Superior temporal gyrus (tissue), 1 donor: ENCODE measurements around the gene PHF14.
"Not testable (repeated sequence)": the region's sequence is repeated elsewhere in the genome, so short reads cannot be mapped to it uniquely, and the experiment has no call there.

Source experiments
- DNase-seq: peaks from one replicate; pipeline ENCODE4 v3.0.0-alpha.2; 2016; ENCODE audit errors: extremely low spot score

Gene PHF14, protein sequence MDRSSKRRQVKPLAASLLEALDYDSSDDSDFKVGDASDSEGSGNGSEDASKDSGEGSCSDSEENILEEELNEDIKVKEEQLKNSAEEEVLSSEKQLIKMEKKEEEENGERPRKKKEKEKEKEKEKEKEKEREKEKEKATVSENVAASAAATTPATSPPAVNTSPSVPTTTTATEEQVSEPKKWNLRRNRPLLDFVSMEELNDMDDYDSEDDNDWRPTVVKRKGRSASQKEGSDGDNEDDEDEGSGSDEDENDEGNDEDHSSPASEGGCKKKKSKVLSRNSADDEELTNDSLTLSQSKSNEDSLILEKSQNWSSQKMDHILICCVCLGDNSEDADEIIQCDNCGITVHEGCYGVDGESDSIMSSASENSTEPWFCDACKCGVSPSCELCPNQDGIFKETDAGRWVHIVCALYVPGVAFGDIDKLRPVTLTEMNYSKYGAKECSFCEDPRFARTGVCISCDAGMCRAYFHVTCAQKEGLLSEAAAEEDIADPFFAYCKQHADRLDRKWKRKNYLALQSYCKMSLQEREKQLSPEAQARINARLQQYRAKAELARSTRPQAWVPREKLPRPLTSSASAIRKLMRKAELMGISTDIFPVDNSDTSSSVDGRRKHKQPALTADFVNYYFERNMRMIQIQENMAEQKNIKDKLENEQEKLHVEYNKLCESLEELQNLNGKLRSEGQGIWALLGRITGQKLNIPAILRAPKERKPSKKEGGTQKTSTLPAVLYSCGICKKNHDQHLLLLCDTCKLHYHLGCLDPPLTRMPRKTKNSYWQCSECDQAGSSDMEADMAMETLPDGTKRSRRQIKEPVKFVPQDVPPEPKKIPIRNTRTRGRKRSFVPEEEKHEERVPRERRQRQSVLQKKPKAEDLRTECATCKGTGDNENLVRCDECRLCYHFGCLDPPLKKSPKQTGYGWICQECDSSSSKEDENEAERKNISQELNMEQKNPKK

DNA sequence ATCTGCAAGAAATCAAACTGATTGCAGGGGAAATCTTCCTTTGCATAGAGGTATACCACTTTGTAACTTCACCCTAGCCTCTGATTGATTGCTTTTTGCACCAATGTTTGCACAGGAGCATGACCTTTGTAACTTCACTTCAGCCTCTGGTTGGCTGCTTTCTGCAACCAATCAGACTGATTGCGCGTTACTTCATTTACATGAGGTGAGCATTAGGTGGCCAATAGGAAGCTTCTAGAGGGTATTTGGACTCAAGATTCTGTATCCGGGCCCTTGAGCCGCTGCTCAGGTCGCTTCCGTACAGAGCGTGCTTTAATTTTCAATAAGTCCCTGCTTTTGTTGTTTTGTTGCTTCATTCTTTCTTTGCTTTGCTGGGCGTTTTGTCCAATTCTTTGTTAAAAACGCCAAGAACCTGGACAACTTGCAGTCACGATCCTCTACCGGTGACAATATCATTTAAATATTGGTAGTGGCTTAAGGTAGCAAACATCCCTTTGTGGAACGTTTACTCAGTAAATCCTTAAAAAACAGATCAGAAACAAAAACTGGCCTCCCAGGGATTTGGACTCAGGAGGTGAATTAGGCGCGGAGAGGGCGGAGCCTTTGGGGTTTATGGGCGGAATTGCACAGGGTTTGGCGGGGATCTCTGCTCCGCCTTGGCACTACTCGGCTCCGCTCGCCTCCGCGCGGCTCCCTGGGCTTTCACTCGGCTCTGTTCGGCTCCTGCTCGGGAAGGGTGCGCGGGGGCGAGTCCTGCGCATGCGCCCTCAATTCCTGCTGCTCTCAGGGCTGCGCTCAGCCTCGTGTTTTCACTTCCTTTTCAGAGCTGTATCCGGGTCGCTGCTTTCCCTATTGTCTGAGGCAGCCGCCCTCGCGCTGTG is at the start of gene PHF14:
PHF14 (plus strand) TSS at position 812 of the 881 bp plus-strand sequence. CDS start 452 bp downstream, outside the sequence.
- DNase-seq, result peak; percentile 98

DNA sequence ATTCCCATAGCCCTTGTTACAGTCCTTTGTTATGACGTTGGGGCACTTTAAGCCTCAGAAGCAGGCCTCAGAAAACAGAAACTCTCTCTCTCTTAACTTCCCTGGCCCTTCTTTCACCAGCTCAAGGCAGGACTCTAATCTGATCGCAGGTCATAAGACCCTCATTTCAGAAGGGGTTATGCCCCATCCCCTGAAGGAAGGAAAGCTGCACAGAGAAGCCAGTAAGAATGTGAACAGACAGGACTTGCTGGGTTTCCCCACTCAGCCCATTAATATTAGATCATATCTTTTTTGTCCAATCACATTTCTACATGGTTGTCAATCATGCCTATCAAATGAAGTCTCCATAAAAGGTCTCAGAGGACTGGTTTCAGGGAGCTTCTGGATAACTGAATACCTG is 49.3 kb upstream of the PHF14 start:
- DNase-seq, result no peak

DNA sequence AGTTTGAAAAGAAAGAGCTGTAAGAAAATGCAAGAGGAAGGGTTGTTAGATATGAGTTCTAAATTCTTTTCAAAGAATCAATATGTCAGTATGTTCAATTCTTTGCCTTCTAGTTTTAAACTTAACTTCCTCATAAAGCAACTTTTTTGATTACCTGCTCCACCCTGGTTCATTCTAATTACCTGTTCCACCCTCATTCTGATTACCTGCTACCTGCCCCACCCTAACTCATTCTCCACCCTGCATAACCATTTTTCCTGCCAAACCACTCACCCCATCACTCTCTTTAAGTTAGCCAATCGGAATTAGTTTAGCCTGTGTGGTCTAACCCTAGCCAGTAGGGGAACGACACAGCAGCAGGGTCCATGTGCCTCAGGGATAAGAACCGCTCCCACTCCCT is 45.5 kb upstream of the PHF14 start:
- DNase-seq, result not testable (repeated sequence)

DNA sequence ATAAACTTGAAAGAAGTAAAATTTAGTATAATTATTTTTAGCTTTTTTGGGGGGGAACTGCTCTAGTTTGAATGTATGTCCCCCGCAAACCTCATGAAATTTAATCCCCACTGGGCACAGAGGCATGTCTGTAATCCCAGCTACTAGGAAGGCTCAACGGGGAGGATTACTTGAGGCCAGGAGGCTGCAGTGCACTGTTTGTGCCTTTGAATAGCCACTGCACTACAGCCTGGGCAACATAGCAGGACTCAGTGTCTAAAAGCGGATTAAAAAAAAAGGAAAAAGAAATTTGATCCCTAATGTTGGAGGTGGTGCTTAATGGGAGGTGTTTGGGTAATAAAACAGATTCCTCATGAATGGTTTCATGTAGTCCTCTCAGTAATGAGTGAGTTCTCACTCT is 43.1 kb upstream of the PHF14 start:
- DNase-seq, result no peak

DNA sequence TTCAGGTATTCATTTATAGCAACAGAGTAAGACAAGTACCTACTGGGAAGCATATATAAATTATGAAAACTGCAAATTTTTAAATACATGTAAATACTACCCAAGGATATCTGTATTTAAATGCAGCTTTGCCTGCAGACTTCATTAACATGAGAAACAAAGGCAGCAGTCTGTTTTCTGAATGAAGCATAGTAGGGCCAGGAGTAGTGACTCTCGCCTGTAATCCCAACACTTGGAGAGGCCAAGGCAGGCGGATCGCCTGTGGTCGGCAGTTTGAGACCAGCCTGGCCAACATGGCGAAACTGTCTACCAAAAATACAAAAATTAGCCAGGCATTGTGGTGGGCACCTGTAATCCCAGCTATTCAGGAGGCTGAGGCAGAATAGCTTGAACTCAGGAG is 42.5 kb upstream of the PHF14 start:
- no peak for DNase-seq

DNA sequence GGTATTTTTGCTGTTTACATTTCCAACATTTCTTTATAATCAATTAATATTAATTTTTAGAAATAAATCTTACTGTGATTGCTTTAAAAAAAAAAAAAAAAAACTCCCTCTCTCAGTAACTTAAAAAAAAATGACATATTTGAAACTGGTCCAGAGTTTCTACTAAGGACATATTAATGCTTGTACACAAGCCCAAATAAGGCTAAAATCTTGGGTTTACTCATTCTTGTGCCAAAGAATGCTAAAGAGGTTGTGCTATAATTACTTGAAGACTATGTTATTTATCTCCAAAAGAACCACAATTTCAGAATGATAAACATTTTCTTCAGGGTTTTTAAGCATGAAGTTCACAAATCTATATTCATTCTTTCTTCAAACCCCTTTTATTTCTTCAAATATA is 39.4 kb upstream of the PHF14 start:
- no peak for DNase-seq

DNA sequence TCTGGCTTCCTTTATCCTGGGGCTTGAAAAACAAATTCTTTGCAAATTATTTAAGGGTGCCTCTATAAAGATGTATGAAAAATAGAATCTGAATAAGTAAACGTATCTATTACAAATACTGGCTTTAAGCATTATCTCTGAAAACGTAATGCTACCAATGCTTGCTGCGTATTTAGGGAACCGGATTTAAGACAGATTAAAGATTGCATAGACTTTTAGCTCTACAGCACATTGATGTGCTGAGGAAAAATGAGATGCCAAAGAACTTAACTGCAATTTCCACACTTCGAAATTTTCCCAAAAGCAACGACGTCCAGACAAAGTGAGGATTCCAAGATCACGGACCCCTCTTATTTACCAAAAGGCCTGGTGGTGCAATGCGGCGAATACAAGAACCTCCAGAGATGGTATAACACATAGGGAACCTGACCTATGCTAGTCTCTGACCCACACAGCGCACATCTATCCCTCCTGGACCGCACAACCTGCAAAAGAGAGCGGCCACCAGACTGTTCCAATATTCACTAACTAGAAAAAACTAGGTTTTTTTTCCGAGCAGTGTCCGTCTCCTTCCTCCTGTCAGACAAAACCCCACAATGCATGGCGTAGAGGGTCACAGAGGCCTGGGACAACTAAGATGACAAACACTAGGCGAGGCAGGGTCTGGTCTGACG is 34.3 kb upstream of the PHF14 start:
- DNase-seq, result peak; percentile 37

DNA sequence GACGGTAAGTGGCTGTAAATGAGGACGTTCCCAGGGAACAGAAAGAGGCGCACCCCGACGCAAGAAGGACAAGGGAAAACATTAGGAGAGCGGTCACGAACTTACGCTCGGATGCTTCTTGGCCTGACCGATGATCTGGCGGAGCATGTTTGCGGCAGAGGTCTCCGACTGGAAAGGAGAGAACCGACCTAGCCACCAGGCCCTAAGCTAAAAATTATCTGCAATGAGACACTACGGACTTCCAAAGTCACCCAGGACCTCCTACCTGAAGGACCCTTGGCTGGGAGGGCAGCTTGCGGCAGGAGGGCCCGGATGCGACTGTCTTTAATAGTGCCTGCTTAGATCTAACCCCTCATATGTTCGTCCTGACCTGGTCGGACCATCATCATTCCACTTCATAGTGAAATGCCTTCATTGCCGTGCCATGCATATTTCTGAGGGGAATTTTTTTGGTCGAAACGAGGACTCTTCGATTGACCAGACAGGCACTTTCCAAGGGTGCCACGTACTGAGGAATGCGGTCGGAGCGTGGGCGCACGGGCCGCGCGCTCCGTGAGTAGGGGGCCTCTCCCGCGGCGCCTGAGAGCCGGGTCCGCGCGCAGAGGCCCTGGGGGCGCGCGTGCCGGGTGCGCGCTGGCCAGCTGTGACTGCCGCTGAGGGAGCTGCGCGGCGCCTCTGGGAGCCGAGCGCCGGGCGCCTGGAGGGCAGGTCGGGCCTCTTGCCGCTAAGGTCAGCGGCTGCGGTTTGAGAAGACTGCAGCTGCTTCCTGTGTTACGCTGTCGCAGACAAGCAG is 33.6 kb upstream of the PHF14 start:
- DNase-seq, result peak; percentile 94

DNA sequence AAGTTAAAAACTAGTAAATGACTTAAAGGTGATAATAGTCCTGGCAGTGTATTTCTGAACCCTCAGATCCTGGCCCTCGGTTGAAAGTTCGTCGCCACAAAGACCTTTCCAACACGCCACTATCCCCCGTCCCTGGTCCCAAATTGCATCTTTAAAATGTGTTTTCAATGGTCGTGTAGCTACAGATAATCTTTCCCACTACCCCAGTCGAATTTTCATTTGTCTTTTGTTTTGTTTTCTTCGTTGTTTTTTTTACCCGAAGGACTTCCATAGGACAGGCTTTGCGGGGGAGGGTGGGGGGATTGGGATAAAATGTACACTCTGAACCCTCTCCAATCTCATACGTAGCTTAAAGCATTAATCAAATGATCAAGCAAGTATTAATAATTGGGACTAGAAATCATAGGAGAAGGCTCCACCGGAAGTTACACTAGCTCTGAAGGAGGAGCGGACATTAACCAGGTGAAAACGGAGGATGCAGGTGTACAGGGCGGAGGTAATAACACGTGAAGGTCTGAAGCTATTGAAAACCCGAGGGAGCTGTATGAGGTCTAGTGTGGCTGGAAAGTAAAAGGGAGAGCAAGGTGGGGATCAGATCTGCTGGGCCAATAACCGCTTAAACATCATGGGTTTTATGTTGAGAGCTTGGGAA is 32.8 kb upstream of the PHF14 start:
- DNase-seq, result peak; percentile 20

DNA sequence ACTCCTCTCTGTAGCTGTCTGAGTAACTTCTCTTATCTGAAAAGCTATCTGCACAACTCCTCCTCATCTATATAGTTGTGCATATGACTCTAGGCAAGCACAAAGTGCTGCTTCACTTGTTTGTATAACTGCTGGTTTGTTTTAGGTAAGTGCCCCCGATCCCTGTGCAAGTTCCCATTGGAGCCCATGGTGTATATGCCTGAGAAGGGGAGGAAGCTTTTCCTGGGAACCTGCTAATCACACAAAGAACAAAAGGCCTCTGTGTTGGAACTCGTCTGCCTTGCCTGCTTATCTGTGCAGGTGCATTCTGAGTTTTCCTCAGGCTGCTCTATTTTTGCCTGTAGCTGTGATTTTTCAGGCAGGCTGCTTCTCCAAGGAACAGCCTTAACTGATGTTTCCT is 23.2 kb upstream of the PHF14 start:
- no peak for DNase-seq

DNA sequence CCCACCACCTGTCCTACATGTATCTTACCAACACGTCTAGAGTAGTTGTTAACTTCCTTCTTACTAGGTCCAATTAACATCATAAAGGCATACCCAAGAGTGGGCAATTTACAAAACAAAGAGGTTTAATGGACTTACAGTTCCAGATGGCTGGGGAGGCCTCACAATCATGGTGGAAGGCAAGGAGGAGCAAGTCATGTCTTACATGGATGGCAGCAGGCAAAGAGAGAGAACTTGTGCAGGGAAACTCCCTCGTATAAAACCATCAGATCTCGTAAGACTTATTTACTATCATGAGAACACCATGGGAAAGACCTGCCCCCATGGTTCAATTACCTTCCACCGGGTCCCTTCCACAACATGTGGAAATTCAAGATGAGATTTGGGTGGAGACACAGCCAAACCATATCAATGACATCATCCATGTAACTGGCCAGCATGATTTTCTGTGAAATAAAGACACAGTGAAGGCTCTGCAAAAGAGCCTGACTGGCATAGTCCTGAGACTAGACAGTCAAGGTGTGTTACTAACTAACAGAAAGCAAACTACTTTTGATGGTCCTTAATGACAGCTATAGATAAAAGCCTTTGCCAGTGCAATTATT is 22.6 kb upstream of the PHF14 start:
- DNase-seq, result not testable (repeated sequence)

DNA sequence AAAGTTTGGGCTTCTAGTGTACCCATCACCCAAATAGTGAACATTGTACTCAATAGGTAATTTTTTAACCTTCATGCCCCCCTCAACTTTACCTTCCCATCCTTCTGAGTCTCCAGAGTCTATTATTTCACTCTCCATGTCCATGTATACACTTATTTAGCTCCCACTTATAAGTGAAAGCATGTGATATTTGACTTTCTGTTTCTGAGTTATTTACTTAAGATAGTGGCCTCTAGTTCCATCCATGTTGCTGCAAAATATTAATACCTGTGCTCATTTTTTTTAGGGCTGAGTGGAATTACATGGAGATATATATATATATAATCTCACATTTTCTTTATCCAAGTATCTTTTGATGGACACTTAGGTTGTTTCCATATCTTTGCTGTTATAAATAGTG is 21.1 kb upstream of the PHF14 start:
- no peak for DNase-seq

DNA sequence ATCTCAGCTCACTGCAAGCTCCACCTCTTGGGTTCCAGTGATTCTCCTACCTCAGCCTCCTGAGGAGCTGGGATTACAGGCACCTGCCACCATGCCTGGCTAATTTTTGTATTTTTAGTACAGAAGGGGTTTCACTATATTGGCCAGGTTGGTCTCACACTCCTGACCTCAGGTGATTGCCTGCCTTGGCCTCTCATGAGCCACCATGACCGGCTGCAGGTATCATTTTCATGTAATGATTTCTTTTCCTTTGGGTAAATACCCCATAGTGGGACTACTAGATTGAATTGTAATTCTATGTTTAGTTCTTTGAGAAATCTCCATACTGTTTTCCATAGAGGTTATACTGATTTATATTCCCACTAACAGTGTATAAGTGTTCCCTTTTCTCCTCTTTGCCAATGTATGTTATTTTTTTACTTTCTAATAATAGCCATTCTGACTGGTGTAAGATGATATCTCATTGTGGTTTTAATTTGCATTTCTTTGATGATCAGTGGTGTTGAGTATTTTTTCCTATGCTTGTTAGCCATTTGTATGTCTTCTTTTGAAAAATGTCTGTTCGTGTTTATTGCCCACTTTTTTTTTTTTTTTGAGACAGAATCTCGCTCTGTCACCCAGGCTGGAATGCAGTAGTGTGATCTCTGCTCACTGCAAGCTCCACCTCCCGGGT is 20.5 kb upstream of the PHF14 start:
- not testable (repeated sequence) for DNase-seq

DNA sequence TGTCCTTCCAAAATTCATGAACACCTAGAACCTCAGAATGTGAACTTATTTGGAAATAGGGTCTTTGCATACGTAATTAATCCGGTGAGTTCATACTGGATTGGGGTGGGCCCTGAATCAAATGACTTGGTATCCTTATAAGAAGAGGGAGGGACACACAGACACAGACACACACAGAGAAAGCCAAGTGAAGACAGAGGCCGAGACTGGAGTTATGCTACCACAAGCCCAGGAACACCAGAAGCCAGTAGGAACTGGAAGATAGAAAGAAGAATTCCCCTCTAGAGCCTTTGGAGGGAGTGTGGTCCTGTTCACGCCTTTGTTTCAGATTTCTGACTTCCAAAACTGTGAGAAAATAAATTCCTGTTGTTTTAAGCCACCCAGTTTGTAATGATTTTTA is 17.1 kb upstream of the PHF14 start:
- DNase-seq, result no peak

DNA sequence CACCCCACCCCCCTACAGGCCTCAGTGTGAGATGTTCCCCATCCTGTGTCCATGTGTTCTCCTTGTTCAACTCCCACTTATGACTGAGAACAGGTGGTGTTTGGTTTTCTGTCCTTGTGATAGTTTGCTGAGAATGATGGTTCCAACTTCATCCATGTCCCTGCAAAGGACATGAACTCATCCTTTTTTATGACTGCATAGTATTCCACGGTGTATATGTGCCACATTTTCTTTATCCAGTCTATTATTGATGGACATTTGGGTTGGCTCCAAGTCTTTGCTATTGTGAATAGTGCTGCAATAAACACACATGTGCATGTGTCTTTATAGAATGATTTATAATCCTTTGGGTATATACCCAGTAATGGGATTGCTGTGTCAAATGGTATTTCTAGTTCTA is 13.4 kb upstream of the PHF14 start:
- not testable (repeated sequence) for DNase-seq

DNA sequence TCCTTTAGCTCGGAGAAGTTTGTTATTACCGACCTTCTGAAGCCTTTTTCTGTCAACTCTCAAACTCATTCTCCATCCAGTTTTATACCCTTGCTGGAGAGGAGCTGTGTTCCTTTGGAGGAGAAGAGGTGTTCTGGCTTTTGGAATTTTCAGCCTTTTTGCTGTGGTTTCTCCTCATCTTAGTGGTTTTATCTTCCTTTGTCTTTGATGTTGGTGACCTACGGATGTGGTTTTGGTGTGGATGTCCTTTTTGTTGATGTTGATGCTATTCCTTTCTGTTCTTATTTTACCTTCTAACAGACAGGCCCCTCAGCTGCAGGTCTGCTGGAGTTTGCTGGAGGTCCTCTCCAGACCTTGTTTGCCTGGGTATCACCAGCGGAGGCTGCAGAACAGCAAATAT is 8.7 kb upstream of the PHF14 start:
- DNase-seq, result not testable (repeated sequence)

DNA sequence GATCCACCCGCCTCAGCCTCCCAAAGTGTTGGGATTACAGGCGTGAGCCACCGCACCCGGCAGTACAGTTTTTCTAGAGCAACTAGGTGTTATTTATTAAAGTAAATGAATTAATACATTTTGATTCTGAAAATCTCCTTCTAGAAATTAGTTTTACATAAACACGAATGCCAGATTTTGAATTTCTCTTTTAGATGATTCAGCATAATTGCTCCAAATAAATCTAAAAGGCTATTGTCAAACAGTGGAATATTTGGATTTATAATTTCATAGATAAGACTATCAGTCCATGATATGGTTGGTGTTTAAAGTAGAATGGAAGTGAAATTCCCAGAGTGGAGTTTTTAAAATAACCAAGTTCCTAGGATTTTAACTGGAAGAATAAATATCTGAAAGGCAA is 1.5 kb upstream of the PHF14 start:
- DNase-seq, result no peak

DNA sequence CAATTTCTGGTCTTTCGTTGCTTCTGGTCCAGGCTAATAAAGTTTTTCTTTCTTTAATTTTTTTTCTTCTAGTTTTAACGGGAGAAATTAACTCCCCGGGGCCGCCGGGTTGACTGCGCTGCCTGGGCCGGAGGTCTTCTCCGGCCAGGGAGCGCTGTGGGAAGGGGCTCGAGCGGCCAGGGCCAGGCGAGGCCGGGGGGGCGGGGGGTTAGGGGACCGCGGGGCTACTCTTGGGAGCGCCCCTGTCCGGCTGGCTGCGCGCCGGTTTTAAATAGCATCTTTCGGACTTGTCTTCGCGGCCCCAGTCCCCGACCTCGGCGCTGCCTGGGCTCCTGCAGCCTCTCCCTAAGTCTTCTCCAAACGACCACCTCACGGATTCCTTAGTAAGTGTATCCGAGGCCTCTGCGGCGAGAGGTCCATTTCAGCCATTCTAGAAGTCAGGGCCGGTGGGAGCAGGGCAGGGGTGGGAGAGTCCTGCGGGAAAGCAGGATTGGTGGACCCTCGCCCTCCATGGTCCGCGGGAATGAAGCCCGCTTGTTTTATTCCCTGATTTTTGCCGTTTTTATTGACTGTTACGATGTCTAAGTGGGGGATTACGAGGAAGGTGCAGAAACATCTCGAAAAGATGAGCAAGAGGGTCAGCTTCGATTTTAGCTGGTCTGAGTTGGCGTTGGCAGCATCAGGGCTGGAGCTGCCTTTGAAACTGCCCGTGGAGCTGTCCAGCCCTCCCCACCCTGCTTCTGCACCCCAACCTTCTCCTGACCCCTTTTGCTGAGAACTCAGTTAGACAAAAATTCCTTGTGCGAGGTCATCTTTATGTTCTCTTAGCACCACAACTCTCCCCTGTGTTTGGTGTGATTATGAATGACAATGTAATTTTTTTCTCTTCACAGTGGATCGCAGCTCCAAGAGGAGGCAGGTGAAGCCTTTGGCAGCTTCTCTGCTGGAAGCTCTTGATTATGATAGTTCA is 555 bp downstream of the PHF14 start:
- DNase-seq, result no peak
